ENCODE results near the gene TADA3. TPM values are rescaled to one million over a fixed set of nuclear protein-coding genes. Genes with fewer than 3 reads are reported as not detected.

The TADA3 gene
- total RNA-seq, 1 donor from 2014 or later, result 54.5 TPM

DNA sequence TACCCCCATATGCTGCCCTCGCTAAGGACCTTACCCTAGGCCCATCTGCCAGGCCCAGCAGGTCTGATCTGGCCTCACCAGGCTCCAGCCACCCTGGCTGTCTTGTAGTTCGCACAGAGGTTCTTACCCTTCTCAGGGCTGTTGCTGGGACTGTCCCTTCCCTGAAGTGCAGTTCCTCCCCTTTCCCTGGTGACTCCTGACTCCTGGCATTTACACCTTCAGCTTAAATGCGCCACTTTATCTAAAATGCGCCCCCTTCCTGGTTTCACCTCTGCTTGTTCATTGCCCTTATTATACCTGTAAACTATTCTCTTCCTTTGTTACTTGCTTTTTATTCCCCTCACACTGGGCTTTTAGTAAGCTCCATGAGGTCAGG is 17.0 kb upstream of the TADA3 start:
- Mint-ChIP-seq H3K4me3 (ENCODE audit: unreplicated experiment) (peak overlapping the region; percentile 75), H3K27ac (ENCODE audit: unreplicated experiment) (peak overlapping the region; percentile 91), H3K9me3 (ENCODE audit: unreplicated experiment) (no peaks in the 10 kb centered on the region), H3K4me1 (ENCODE audit: low read depth, unreplicated experiment) (peaks cover 25% of the 10 kb centered on the region), H3K27me3 (ENCODE audit: low read depth, unreplicated experiment) (no peaks in the 10 kb centered on the region), H3K36me3 (ENCODE audit: low read depth, unreplicated experiment) (peaks cover 10% of the 10 kb centered on the region)
- H4K20me1 ChIP-seq (ENCODE audit: insufficient read depth, low read length), result peaks cover 37% of the 10 kb centered on the region
- FAIRE-seq (no peak), DNase-seq (ENCODE audit: low read depth) (no peak)
- peak overlapping the region; percentile 58 for H3K4me3 ChIP-seq (ENCODE audit: insufficient read depth, low read depth, low read length)
- H3K79me2 ChIP-seq (ENCODE audit: insufficient read depth, low read length), result peaks cover 7% of the 10 kb centered on the region
- H3K4me2 ChIP-seq (ENCODE audit: low read length), result peak overlapping the region; percentile 90
- TF ChIP-seq, protein P1, sequence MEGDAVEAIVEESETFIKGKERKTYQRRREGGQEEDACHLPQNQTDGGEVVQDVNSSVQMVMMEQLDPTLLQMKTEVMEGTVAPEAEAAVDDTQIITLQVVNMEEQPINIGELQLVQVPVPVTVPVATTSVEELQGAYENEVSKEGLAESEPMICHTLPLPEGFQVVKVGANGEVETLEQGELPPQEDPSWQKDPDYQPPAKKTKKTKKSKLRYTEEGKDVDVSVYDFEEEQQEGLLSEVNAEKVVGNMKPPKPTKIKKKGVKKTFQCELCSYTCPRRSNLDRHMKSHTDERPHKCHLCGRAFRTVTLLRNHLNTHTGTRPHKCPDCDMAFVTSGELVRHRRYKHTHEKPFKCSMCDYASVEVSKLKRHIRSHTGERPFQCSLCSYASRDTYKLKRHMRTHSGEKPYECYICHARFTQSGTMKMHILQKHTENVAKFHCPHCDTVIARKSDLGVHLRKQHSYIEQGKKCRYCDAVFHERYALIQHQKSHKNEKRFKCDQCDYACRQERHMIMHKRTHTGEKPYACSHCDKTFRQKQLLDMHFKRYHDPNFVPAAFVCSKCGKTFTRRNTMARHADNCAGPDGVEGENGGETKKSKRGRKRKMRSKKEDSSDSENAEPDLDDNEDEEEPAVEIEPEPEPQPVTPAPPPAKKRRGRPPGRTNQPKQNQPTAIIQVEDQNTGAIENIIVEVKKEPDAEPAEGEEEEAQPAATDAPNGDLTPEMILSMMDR (IDR thresholded peaks at IDR 0.05; ENCODE audit: insufficient read depth, low read depth, low read length), result no peak
- no peak for TF ChIP-seq EZH2 (IDR thresholded peaks at IDR 0.05; ENCODE audit: insufficient read depth, low read length)
- H3K9ac ChIP-seq (ENCODE audit: low read length), result peak overlapping the region; percentile 71
- peaks cover 15% of the 10 kb centered on the region for H3K4me1 ChIP-seq (ENCODE audit: insufficient read depth, low read length)
- H3K36me3 ChIP-seq (ENCODE audit: insufficient read depth, low read length), result peaks cover 28% of the 10 kb centered on the region
- H3K27me3 ChIP-seq (ENCODE audit: insufficient read depth, low read length), result no peaks in the 10 kb centered on the region
- peak overlapping the region; percentile 51 for H2AFZ ChIP-seq (ENCODE audit: low read depth, low read length)
- no peaks in the 10 kb centered on the region for H3K9me3 ChIP-seq (ENCODE audit: insufficient read depth, low read depth, low read length)
- H3K27ac ChIP-seq (ENCODE audit: low read depth, low read length), result peak overlapping the region; percentile 58

DNA sequence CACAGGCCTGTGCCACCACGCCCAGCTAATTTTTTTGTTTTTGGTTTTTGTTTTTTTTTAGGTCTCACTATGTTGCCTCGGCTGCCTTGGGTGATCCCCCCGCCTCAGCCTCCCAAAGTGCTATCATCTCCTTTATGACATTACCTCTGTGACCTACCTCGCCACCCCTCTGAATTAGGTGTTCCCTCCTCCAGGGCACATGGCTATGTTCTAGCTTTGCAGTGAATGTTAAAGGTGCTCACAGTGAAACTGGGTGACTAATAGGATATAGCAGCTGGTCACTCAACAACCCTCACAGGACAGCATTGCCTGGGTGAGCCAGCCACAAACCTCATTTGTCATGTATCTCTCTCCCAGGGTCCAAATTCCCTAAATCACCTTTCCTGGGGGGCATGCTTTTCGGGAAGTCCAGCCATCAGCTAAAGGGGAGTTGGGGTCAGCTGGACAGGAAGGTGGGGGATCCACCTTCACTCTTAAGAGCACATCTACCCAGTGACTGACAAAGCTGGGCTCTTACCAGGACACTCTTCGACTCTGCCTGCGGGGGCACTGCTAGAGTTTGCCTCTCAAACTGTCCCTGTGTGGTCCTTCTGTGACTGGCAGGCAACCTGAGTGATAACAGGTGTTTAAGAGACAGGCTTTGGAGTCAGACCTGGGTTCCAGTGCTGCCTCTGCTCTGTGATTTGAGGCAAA is 16.2 kb upstream of the TADA3 start:
- peaks cover 15% of the 10 kb centered on the region for H3K4me1 ChIP-seq (ENCODE audit: insufficient read depth, low read length)
- peaks cover 35% of the 10 kb centered on the region for H3K36me3 ChIP-seq (ENCODE audit: insufficient read depth, low read length)
- Mint-ChIP-seq H3K4me3 (ENCODE audit: unreplicated experiment) (no peak overlapping the region), H3K9me3 (ENCODE audit: unreplicated experiment) (no peaks in the 10 kb centered on the region), H3K36me3 (ENCODE audit: low read depth, unreplicated experiment) (peaks cover 17% of the 10 kb centered on the region), H3K4me1 (ENCODE audit: low read depth, unreplicated experiment) (peaks cover 28% of the 10 kb centered on the region), H3K27ac (ENCODE audit: unreplicated experiment) (peak overlapping the region; percentile 91), H3K27me3 (ENCODE audit: low read depth, unreplicated experiment) (no peaks in the 10 kb centered on the region)
- H3K9ac ChIP-seq (ENCODE audit: low read length), result peak overlapping the region; percentile 7
- TF ChIP-seq, protein P1 (IDR thresholded peaks at IDR 0.05; ENCODE audit: insufficient read depth, low read depth, low read length), result no peak
- TF ChIP-seq EZH2 (IDR thresholded peaks at IDR 0.05; ENCODE audit: insufficient read depth, low read length), result no peak
- no peak overlapping the region for H3K4me3 ChIP-seq (ENCODE audit: insufficient read depth, low read depth, low read length)
- no peaks in the 10 kb centered on the region for H3K9me3 ChIP-seq (ENCODE audit: insufficient read depth, low read depth, low read length)
- H2AFZ ChIP-seq (ENCODE audit: low read depth, low read length), result no peak overlapping the region
- no peak overlapping the region for H3K27ac ChIP-seq (ENCODE audit: low read depth, low read length)
- peaks cover 14% of the 10 kb centered on the region for H3K79me2 ChIP-seq (ENCODE audit: insufficient read depth, low read length)
- no peaks in the 10 kb centered on the region for H3K27me3 ChIP-seq (ENCODE audit: insufficient read depth, low read length)
- H3K4me2 ChIP-seq (ENCODE audit: low read length), result peak overlapping the region; percentile 90
- H4K20me1 ChIP-seq (ENCODE audit: insufficient read depth, low read length), result peaks cover 44% of the 10 kb centered on the region
- DNase-seq (ENCODE audit: low read depth), result no peak
- no peak for FAIRE-seq

DNA sequence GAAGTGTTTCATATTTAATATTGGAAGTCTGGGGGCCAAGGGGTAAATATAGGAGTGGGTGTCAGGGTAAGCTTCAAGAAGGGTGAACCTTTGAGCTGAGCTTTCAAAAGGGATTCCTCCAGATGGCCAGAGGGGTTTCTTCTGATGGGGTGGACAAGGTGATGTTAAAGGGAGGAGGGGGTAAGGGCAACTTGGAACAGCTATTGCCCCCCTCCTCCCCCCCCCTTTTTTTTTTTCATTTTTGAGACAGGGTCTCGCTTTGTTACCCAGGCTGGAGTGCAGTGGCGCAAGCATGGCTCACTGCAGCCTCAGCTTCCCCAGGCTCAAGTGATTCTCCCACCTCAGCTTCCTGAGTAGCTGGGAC is 15.7 kb upstream of the TADA3 start:
- Histone ChIP-seq H4K20me1 (ENCODE audit: insufficient read depth, low read length) (peaks cover 49% of the 10 kb centered on the region), H3K79me2 (ENCODE audit: insufficient read depth, low read length) (peaks cover 15% of the 10 kb centered on the region), H3K4me1 (ENCODE audit: insufficient read depth, low read length) (peaks cover 15% of the 10 kb centered on the region), H3K4me2 (ENCODE audit: low read length) (no peak overlapping the region), H3K4me3 (ENCODE audit: insufficient read depth, low read depth, low read length) (no peak overlapping the region), H3K9me3 (ENCODE audit: insufficient read depth, low read depth, low read length) (no peaks in the 10 kb centered on the region), H3K27ac (ENCODE audit: low read depth, low read length) (no peak overlapping the region), H3K9ac (ENCODE audit: low read length) (no peak overlapping the region), H3K27me3 (ENCODE audit: insufficient read depth, low read length) (no peaks in the 10 kb centered on the region), H3K36me3 (ENCODE audit: insufficient read depth, low read length) (peaks cover 40% of the 10 kb centered on the region), H2AFZ (ENCODE audit: low read depth, low read length) (no peak overlapping the region)
- H3K36me3 Mint-ChIP-seq (ENCODE audit: low read depth, unreplicated experiment), result peaks cover 22% of the 10 kb centered on the region
- FAIRE-seq, result no peak
- peaks cover 31% of the 10 kb centered on the region for H3K4me1 Mint-ChIP-seq (ENCODE audit: low read depth, unreplicated experiment)
- no peak for DNase-seq (ENCODE audit: low read depth)
- H3K9me3 Mint-ChIP-seq (ENCODE audit: unreplicated experiment), result no peaks in the 10 kb centered on the region
- no peak for TF ChIP-seq EZH2 (IDR thresholded peaks at IDR 0.05; ENCODE audit: insufficient read depth, low read length)
- TF ChIP-seq, protein P1 (IDR thresholded peaks at IDR 0.05; ENCODE audit: insufficient read depth, low read depth, low read length), result no peak
- H3K4me3 Mint-ChIP-seq (ENCODE audit: unreplicated experiment), result no peak overlapping the region
- no peaks in the 10 kb centered on the region for H3K27me3 Mint-ChIP-seq (ENCODE audit: low read depth, unreplicated experiment)
- H3K27ac Mint-ChIP-seq (ENCODE audit: unreplicated experiment), result no peak overlapping the region
